GM23248 (cell line): ENCODE results near the gene MTG2.

Experiments
- EZH2 ChIP-seq: fragments of 200-600 bp; sonication (generic); IDR thresholded peaks from 2 replicates; pipeline ENCODE4 v1.6.1; 2018; ENCODE audit warnings: antibody characterized with exemption, mild to moderate bottlenecking; ENCODE audit not compliant: insufficient read depth, poor library complexity, severe bottlenecking
- EZH2phosphoT487 ChIP-seq: fragments of 200-600 bp; sonication (generic); IDR thresholded peaks from 2 replicates; pipeline ENCODE4 v1.6.1; 2018; ENCODE audit warnings: antibody characterized with exemption, moderate library complexity, mild to moderate bottlenecking, low read depth; ENCODE audit not compliant: insufficient read depth

DNA sequence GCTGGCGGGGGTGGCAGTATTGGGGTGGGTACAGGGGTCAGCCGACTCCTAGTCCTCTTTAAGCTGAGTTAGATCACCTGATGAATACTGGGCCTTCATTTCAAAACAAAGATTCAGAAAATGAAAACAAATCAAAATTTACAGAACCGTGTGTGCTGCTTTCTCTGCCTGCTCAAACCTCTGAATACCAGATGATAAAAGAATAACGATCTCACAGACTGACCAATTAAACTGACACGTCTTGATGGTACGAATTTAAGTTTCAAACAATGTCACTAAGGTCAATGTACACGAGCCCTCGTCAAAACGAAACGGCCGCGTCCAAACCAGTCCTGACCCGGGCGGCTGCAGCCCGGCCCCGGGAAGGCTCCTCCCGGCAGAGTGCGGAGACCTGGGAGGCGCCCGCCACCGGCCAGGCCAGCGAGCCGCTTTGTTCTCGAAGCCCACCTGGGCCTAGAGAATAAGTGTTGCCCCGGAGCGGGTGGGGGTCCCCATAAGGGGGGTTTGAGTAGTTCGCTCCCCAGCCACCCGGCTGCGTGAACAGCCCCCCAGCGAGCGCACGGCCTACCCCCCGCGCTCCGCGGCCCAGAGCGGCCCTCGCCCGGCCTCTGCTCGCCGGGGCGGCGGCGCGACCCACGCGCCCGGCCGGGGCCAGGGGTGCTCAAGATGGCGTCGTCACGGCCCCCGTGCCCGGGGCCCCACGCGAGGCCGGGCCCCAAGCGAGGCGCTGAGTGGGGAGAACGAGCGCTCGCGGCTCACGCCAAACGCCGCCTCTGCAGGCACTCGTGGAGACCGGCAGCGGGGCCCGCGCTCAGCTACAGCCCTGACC, 40.4 kb upstream of the MTG2 start:
- TF ChIP-seq EZH2, result no peak
- no peak for TF ChIP-seq EZH2phosphoT487
